Measurements from ENCODE around the gene TOP3B.

The TOP3B gene

DNA sequence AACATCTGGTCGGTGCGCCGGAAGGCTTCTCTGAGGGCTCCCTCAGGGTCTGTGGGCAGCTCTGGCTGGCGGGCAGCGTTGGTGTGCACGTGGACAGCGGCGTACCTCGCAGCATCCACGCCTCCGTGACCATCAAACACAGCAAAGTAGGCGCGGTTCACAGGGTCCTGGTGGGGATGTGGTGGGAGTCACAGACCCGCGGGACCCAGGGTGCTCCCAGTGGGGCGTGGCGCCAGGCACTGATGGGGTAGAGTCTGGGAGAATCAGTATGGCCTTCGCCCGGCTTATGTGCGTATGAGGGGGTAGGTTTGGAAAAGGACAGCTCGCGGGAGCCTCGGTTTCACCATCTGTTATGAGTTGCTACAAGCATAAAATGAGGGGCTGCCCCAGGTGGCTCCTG, 49.2 kb downstream of the TOP3B start:
- TF ChIP-seq, protein P1, sequence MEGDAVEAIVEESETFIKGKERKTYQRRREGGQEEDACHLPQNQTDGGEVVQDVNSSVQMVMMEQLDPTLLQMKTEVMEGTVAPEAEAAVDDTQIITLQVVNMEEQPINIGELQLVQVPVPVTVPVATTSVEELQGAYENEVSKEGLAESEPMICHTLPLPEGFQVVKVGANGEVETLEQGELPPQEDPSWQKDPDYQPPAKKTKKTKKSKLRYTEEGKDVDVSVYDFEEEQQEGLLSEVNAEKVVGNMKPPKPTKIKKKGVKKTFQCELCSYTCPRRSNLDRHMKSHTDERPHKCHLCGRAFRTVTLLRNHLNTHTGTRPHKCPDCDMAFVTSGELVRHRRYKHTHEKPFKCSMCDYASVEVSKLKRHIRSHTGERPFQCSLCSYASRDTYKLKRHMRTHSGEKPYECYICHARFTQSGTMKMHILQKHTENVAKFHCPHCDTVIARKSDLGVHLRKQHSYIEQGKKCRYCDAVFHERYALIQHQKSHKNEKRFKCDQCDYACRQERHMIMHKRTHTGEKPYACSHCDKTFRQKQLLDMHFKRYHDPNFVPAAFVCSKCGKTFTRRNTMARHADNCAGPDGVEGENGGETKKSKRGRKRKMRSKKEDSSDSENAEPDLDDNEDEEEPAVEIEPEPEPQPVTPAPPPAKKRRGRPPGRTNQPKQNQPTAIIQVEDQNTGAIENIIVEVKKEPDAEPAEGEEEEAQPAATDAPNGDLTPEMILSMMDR (IDR thresholded peaks at IDR 0.05; ENCODE audit: insufficient read depth, low read length, poor library complexity, severe bottlenecking) = no peak
- no peaks in the 10 kb centered on the region for H4K20me1 ChIP-seq (ENCODE audit: low read depth, low read length)
- H3K36me3 ChIP-seq (ENCODE audit: low read length) = no peaks in the 10 kb centered on the region
- no peak overlapping the region for H3K27ac ChIP-seq (ENCODE audit: low read depth, low read length)
- no peak overlapping the region for H3K4me3 ChIP-seq (ENCODE audit: insufficient read depth, low read length, poor library complexity, severe bottlenecking)
- H3K9ac ChIP-seq (ENCODE audit: low read length) = no peak overlapping the region
- H3K9me3 ChIP-seq (ENCODE audit: insufficient read depth, low read length) = no peaks in the 10 kb centered on the region
- H3K79me2 ChIP-seq (ENCODE audit: insufficient read depth, low read length) = no peaks in the 10 kb centered on the region
- H3K4me2 ChIP-seq (ENCODE audit: low read depth, low read length, poor library complexity, severe bottlenecking) = no peak overlapping the region
- H2AFZ ChIP-seq (ENCODE audit: low read depth, low read length, severe bottlenecking) = no peak overlapping the region
- H3F3A ChIP-seq (ENCODE audit: insufficient read depth) = no peaks in the 10 kb centered on the region
- H3K27me3 ChIP-seq (ENCODE audit: low read length) = no peaks in the 10 kb centered on the region
- no peaks in the 10 kb centered on the region for H3K9me2 ChIP-seq (replicated peaks; ENCODE audit: insufficient read depth, low read length)

DNA sequence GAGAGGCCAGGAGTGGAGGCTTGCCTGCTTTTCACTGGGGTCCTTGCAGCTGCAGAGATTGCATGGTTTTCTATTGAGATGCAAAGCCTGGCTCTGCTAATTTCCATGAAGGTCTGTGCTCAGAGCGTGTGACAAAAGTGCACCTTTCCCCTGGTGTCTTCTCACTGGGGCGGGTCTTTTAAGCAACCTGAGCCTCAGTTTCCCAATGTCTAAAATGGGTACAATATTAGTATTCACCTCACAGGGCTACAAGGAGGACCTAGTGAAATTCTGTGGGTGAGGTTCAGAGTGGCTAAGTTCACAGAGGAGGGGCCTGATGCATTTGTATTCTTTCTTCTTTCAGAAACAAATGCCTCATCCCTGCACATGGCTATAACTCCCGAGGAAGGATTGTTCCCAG, 50.2 kb downstream of the TOP3B start:
- no peaks in the 10 kb centered on the region for H3K36me3 ChIP-seq (ENCODE audit: low read length)
- no peaks in the 10 kb centered on the region for H3F3A ChIP-seq (ENCODE audit: insufficient read depth)
- TF ChIP-seq, protein P1 (IDR thresholded peaks at IDR 0.05; ENCODE audit: insufficient read depth, low read length, poor library complexity, severe bottlenecking) = no peak
- no peak for TF ChIP-seq EZH2phosphoT487 (conservative IDR thresholded peaks at IDR 0.05; ENCODE audit: low read length)
- H3K9ac ChIP-seq (ENCODE audit: low read length) = no peak overlapping the region
- H3K4me2 ChIP-seq (ENCODE audit: low read depth, low read length, poor library complexity, severe bottlenecking) = no peak overlapping the region
- H3K4me3 ChIP-seq (ENCODE audit: insufficient read depth, low read length, poor library complexity, severe bottlenecking) = no peak overlapping the region
- no peaks in the 10 kb centered on the region for H3K9me3 ChIP-seq (ENCODE audit: insufficient read depth, low read length)
- no peak overlapping the region for H3K27ac ChIP-seq (ENCODE audit: low read depth, low read length)
- no peak overlapping the region for H2AFZ ChIP-seq (ENCODE audit: low read depth, low read length, severe bottlenecking)
- H3K9me2 ChIP-seq (replicated peaks; ENCODE audit: insufficient read depth, low read length) = no peaks in the 10 kb centered on the region
- no peaks in the 10 kb centered on the region for H3K79me2 ChIP-seq (ENCODE audit: insufficient read depth, low read length)
- H3K27me3 ChIP-seq (ENCODE audit: low read length) = no peaks in the 10 kb centered on the region
- no peaks in the 10 kb centered on the region for H4K20me1 ChIP-seq (ENCODE audit: low read depth, low read length)

DNA sequence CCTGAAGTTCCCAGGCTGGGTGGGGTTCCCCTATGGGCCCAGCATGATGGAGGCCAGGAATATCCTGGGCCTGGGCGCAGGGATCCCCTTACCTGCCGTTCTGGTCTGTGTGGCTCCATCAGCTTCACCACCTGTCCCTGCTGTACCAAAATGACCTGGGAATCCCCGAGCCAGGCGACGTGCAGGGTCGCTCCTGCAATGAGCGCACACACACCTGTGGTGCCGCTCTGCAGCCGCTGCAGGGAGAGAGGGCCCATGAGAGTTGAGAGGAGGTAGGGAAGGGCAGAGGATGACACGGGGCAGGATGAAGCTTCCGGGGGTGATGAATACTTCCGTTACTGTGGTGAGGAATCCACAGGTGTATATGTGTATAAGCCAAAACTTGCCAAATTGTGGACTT, 51.5 kb downstream of the TOP3B start:
- no peak overlapping the region for H3K4me2 ChIP-seq (ENCODE audit: low read depth, low read length, poor library complexity, severe bottlenecking)
- H3K79me2 ChIP-seq (ENCODE audit: insufficient read depth, low read length) = no peaks in the 10 kb centered on the region
- no peaks in the 10 kb centered on the region for H3F3A ChIP-seq (ENCODE audit: insufficient read depth)
- no peaks in the 10 kb centered on the region for H3K9me2 ChIP-seq (replicated peaks; ENCODE audit: insufficient read depth, low read length)
- H3K27ac ChIP-seq (ENCODE audit: low read depth, low read length) = no peak overlapping the region
- no peaks in the 10 kb centered on the region for H3K9me3 ChIP-seq (ENCODE audit: insufficient read depth, low read length)
- H4K20me1 ChIP-seq (ENCODE audit: low read depth, low read length) = no peaks in the 10 kb centered on the region
- H3K9ac ChIP-seq (ENCODE audit: low read length) = no peak overlapping the region
- no peak overlapping the region for H3K4me3 ChIP-seq (ENCODE audit: insufficient read depth, low read length, poor library complexity, severe bottlenecking)
- no peaks in the 10 kb centered on the region for H3K36me3 ChIP-seq (ENCODE audit: low read length)
- H3K27me3 ChIP-seq (ENCODE audit: low read length) = no peaks in the 10 kb centered on the region
- no peak overlapping the region for H2AFZ ChIP-seq (ENCODE audit: low read depth, low read length, severe bottlenecking)
- no peak for TF ChIP-seq EZH2phosphoT487 (conservative IDR thresholded peaks at IDR 0.05; ENCODE audit: low read length)
- TF ChIP-seq, protein P1 (IDR thresholded peaks at IDR 0.05; ENCODE audit: insufficient read depth, low read length, poor library complexity, severe bottlenecking) = no peak

DNA sequence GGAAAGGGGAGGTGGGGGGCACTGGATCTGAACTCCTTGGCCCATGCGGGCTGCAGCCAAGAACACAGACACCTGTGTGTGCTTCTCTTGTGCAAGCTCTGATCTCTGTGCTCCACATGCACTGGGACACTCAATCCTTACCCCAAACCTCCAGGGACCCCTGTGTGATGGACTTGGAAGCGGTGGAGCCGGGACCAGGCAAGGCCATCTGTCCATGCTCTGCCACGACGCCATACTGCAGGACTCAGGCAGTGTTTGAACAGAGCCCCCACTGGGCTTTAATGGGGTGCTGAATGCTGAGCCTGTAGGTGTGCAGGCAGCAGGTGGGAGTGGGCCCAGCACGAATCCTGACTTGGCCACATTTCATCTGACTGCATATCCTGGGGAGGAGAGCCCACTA, 53.3 kb downstream of the TOP3B start:
- H3K36me3 ChIP-seq (ENCODE audit: low read length) = no peaks in the 10 kb centered on the region
- TF ChIP-seq EZH2phosphoT487 (conservative IDR thresholded peaks at IDR 0.05; ENCODE audit: low read length) = no peak
- TF ChIP-seq, protein P1 (IDR thresholded peaks at IDR 0.05; ENCODE audit: insufficient read depth, low read length, poor library complexity, severe bottlenecking) = no peak
- H3K4me2 ChIP-seq (ENCODE audit: low read depth, low read length, poor library complexity, severe bottlenecking) = no peak overlapping the region

More for the DNA sequence above, 53.3 kb downstream of the TOP3B start:
- no peak overlapping the region for H2AFZ ChIP-seq (ENCODE audit: low read depth, low read length, severe bottlenecking)
- H3K9ac ChIP-seq (ENCODE audit: low read length) = no peak overlapping the region
- no peaks in the 10 kb centered on the region for H3K9me3 ChIP-seq (ENCODE audit: insufficient read depth, low read length)
- H4K20me1 ChIP-seq (ENCODE audit: low read depth, low read length) = no peaks in the 10 kb centered on the region
- H3K27ac ChIP-seq (ENCODE audit: low read depth, low read length) = no peak overlapping the region
- H3K4me3 ChIP-seq (ENCODE audit: insufficient read depth, low read length, poor library complexity, severe bottlenecking) = no peak overlapping the region
- H3K27me3 ChIP-seq (ENCODE audit: low read length) = no peaks in the 10 kb centered on the region
- no peaks in the 10 kb centered on the region for H3K9me2 ChIP-seq (replicated peaks; ENCODE audit: insufficient read depth, low read length)
- H3F3A ChIP-seq (ENCODE audit: insufficient read depth) = no peaks in the 10 kb centered on the region
- H3K79me2 ChIP-seq (ENCODE audit: insufficient read depth, low read length) = no peaks in the 10 kb centered on the region

All from SU-DHL-6 (cell line).